ENCODE results near the gene HYPK.
A peak's percentile ranks its signal among the peaks of the same experiment; 100 is the strongest.
"Not testable (repeated sequence)": the region's sequence is repeated elsewhere in the genome, so short reads cannot be mapped to it uniquely, and the experiment has no call there.

HYPK gene

GRCh38 chr15:43796566-43796965, 3.8 kb upstream of the HYPK start:
- no peak for DNase-seq

- peak; percentile 5 for DNase-seq
These were observed 1.0 kb upstream of the HYPK start for GRCh38 chr15:43799209-43799944.

GRCh38 chr15:43799945-43800285, 484 bp upstream of the HYPK start, which contains the start of gene SERINC4:
Gene SERINC4, minus strand, starts transcription at chr15:43800220. Its CDS starts 234 bp downstream, at chr15:43799986.
- no peak for DNase-seq

- not testable (repeated sequence) for DNase-seq
These were observed 2.3 kb downstream of the HYPK start for GRCh38 chr15:43802676-43803075.

- no peak for DNase-seq
These were observed 8.1 kb downstream of the HYPK start for GRCh38 chr15:43808435-43808950.

- no peak for DNase-seq
These were observed 8.7 kb downstream of the HYPK start for GRCh38 chr15:43808960-43809678.

GRCh38 chr15:43815064-43815463, 14.7 kb downstream of the HYPK start:
- DNase-seq: not testable (repeated sequence)

GRCh38 chr15:43821505-43821904, 21.1 kb downstream of the HYPK start:
- no peak for DNase-seq

GRCh38 chr15:43824302-43825246, 24.2 kb downstream of the HYPK start, which contains the start of gene MFAP1:
Gene MFAP1, minus strand, starts transcription at chr15:43824690. Its CDS starts 121 bp downstream, at chr15:43824569.
- peak; percentile 84 for DNase-seq

- not testable (repeated sequence) for DNase-seq
These were observed 24.9 kb downstream of the HYPK start for GRCh38 chr15:43825305-43825704.

- DNase-seq: no peak
These were observed 25.7 kb downstream of the HYPK start for GRCh38 chr15:43826029-43826507.

GRCh38 chr15:43826508-43827341, 26.3 kb downstream of the HYPK start, which contains the start of gene WDR76:
Gene WDR76, plus strand, starts transcription at chr15:43827002. Its CDS starts 31 bp downstream, at chr15:43827033.
- peak; percentile 12 for DNase-seq

GRCh38 chr15:43828061-43828657, 27.8 kb downstream of the HYPK start:
- DNase-seq: no peak

GRCh38 chr15:43829951-43830540, 29.6 kb downstream of the HYPK start:
- DNase-seq: not testable (repeated sequence)

GRCh38 chr15:43830691-43831275, 30.4 kb downstream of the HYPK start:
- DNase-seq: not testable (repeated sequence)

- not testable (repeated sequence) for DNase-seq
These were observed 31.2 kb downstream of the HYPK start for GRCh38 chr15:43831519-43832052.

- DNase-seq: not testable (repeated sequence)
These were observed 32.1 kb downstream of the HYPK start for GRCh38 chr15:43832485-43832884.

- no peak for DNase-seq
These were observed 45.0 kb downstream of the HYPK start for GRCh38 chr15:43845421-43845820.

- no peak for DNase-seq
These were observed 50.9 kb downstream of the HYPK start for GRCh38 chr15:43851251-43851650.

- no peak for DNase-seq
These were observed 52.2 kb downstream of the HYPK start for GRCh38 chr15:43852607-43853006.

Data from NCI-H2029 treated with DMSO at 0.1 percent for 48 hours (cell line).